ENCODE data around the gene C13orf42. TPM values are rescaled to one million over a fixed set of nuclear protein-coding genes. Genes with fewer than 3 reads are reported as not detected.

C13orf42 gene
- under 1 TPM in 1 of 4 donors, not detected in 3; 0.10 TPM for total RNA-seq

GRCh38 chr13:51111174-51111573 lies at the start of gene C13orf42:
Gene C13orf42, minus strand, starts transcription at chr13:51111274. Its CDS starts 65 bp downstream, at chr13:51111209.
- no peak for DNase-seq (ENCODE audit: low spot score in 2 of 2)
- WGBS, 2 donors: 92 to 93% methylated on average over 9 of the region's 9 CpGs
- TF ChIP-seq POLR2A (IDR thresholded peaks at IDR 0.05) (no peak), CTCF (IDR thresholded peaks at IDR 0.05) (no peak)
- intact Hi-C loops (cut with DNase I; ENCODE audit: low total_unique reads): no loop called here
- no peak within 1 kb of the TSS for H3K4me3 ChIP-seq (ENCODE audit: low read depth, poor library complexity, severe bottlenecking)

- intact Hi-C loops (cut with DNase I; ENCODE audit: low total_unique reads): loop anchor here (10.0 kb wide), 1 partner anchor 126 kb away; no protein-coding TSS in a partner anchor
- 22 to 38% methylated on average over 4 of the region's 4 CpGs for WGBS, 2 donors
- no peak for DNase-seq (ENCODE audit: low spot score in 2 of 2)
- TF ChIP-seq POLR2A (IDR thresholded peaks at IDR 0.05) (no peak), CTCF (IDR thresholded peaks at IDR 0.05) (no peak)
- no peak overlapping the region for H3K4me3 ChIP-seq (ENCODE audit: low read depth, poor library complexity, severe bottlenecking)
Observed at GRCh38 chr13:51158880-51159518, 47.9 kb upstream of the C13orf42 start.

GRCh38 chr13:51158365-51158764 lies 47.3 kb upstream of the C13orf42 start:
- no peak for DNase-seq (ENCODE audit: low spot score in 2 of 2)
- 81 to 87% methylated on average over 4 of the region's 4 CpGs for WGBS, 2 donors
- intact Hi-C loops (cut with DNase I; ENCODE audit: low total_unique reads): loop anchor here (10.0 kb wide), 1 partner anchor 126 kb away; no protein-coding TSS in a partner anchor
- TF ChIP-seq POLR2A (IDR thresholded peaks at IDR 0.05) (no peak), CTCF (IDR thresholded peaks at IDR 0.05) (no peak)
- no peak overlapping the region for H3K4me3 ChIP-seq (ENCODE audit: low read depth, poor library complexity, severe bottlenecking)

- WGBS, 2 donors: 89 to 91% methylated on average over 3 of the region's 3 CpGs
- no peak overlapping the region for H3K4me3 ChIP-seq (ENCODE audit: low read depth, poor library complexity, severe bottlenecking)
- intact Hi-C loops (cut with DNase I; ENCODE audit: low total_unique reads): loop anchor here (10.0 kb wide), 1 partner anchor 128 kb away; no protein-coding TSS in a partner anchor
- no peak for TF ChIP-seq POLR2A (IDR thresholded peaks at IDR 0.05)
- no peak for TF ChIP-seq CTCF (IDR thresholded peaks at IDR 0.05)
- DNase-seq (ENCODE audit: low spot score in 2 of 2): no peak
Observed at GRCh38 chr13:51156648-51157047, 45.6 kb upstream of the C13orf42 start.

GRCh38 chr13:51155776-51156515 lies 44.9 kb upstream of the C13orf42 start:
- WGBS, 2 donors: 70 to 74% methylated on average over 8 of the region's 8 CpGs
- no peak for DNase-seq (ENCODE audit: low spot score in 2 of 2)
- H3K4me3 ChIP-seq (ENCODE audit: low read depth, poor library complexity, severe bottlenecking): no peak overlapping the region
- TF ChIP-seq CTCF (IDR thresholded peaks at IDR 0.05): no peak
- intact Hi-C loops (cut with DNase I; ENCODE audit: low total_unique reads): loop anchor here (10.0 kb wide), 1 partner anchor 129 kb away; no protein-coding TSS in a partner anchor
